Neutrophil (primary cell): ENCODE results near the gene COL8A1.

Experiments used
- H3K27ac ChIP-seq: fragments of 200-600 bp; sonication (generic); 2 replicates; pipeline ENCODE4 v1.5.1; 2016; ENCODE audit warnings: mild to moderate bottlenecking, moderate library complexity
- H3K27me3 ChIP-seq: fragments of 200-600 bp; sonication (generic); 2 replicates; pipeline ENCODE4 v1.6.0; 2016; ENCODE audit warnings: mild to moderate bottlenecking
- H3K36me3 ChIP-seq: fragments of 200-600 bp; sonication (generic); 2 replicates; pipeline ENCODE4 v1.5.1; 2017
- H3K4me1 ChIP-seq, 2 experiments: fragments of 200-600 bp in 1 of 2; sonication (generic) in 1 of 2; 1 replicate in 1 of 2; 2 replicates in 1 of 2; pipeline versions ENCODE4 v1.5.1 to v1.6.1; 2013 to 2016; ENCODE audit warnings: low read depth in 1 of 2, low read length in 1 of 2, mild to moderate bottlenecking in 1 of 2, moderate library complexity in 1 of 2; ENCODE audit not compliant: control insufficient read depth in 1 of 2, insufficient read depth in 1 of 2
- H3K4me3 ChIP-seq, 2 experiments: fragments of 200-600 bp in 1 of 2; sonication (generic) in 1 of 2; 1 replicate in 1 of 2; 2 replicates in 1 of 2; pipeline ENCODE4 v1.5.1; 2013 to 2016; ENCODE audit warnings: low read depth in 1 of 2, low read length in 1 of 2, mild to moderate bottlenecking in 1 of 2, moderate library complexity in 1 of 2
- H3K9me3 ChIP-seq: fragments of 200-600 bp; sonication (generic); 2 replicates; pipeline ENCODE4 v1.5.1; 2016
- TF ChIP-seq, protein P1 (sequence below): fragments of 200-600 bp; sonication (generic); IDR thresholded peaks from 2 replicates; pipeline ENCODE4 v1.5.1; 2016; ENCODE audit warnings: antibody characterized with exemption

COL8A1 gene

DNA sequence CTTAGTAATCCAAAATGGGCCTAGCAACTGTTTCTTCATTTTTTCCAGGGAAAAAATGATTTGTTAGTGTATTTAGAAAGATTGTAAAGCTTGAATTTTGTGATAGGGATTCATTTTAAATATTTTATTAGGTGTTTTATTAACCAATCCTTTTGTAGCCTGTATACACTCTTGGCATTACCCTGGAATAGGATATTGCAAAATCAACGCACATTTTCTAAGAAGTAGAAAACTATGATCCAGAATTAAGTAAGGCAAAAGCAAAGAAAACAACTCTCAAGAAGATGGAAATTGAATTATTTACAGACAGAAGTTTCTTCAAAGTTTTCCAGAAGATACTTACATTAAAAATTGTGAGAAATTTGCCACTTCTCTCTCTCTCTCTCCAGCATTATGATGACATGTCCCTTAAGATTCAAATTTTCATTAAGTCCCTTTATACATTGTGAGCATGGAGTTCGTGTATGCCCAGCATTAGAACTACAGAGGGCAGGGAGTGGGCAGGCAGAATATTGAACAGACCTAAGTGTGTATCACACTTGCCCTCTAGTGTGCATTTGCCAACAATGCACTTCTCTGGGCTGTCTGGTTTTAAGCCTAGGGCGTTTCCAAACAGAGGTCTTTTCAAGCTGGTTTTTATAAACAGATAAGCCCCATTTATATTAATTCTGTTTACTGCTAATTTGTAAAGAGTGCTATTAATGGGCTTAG, 150.8 kb downstream of the COL8A1 start:
- no peaks in the 10 kb centered on the region for H3K9me3 ChIP-seq
- H3K36me3 ChIP-seq, result no peaks in the 10 kb centered on the region
- no peak overlapping the region for H3K4me3 ChIP-seq
- H3K27me3 ChIP-seq, result no peaks in the 10 kb centered on the region
- no peaks in the 10 kb centered on the region for H3K4me1 ChIP-seq
- no peak overlapping the region for H3K27ac ChIP-seq
- TF ChIP-seq, protein P1, sequence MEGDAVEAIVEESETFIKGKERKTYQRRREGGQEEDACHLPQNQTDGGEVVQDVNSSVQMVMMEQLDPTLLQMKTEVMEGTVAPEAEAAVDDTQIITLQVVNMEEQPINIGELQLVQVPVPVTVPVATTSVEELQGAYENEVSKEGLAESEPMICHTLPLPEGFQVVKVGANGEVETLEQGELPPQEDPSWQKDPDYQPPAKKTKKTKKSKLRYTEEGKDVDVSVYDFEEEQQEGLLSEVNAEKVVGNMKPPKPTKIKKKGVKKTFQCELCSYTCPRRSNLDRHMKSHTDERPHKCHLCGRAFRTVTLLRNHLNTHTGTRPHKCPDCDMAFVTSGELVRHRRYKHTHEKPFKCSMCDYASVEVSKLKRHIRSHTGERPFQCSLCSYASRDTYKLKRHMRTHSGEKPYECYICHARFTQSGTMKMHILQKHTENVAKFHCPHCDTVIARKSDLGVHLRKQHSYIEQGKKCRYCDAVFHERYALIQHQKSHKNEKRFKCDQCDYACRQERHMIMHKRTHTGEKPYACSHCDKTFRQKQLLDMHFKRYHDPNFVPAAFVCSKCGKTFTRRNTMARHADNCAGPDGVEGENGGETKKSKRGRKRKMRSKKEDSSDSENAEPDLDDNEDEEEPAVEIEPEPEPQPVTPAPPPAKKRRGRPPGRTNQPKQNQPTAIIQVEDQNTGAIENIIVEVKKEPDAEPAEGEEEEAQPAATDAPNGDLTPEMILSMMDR, result no peak

DNA sequence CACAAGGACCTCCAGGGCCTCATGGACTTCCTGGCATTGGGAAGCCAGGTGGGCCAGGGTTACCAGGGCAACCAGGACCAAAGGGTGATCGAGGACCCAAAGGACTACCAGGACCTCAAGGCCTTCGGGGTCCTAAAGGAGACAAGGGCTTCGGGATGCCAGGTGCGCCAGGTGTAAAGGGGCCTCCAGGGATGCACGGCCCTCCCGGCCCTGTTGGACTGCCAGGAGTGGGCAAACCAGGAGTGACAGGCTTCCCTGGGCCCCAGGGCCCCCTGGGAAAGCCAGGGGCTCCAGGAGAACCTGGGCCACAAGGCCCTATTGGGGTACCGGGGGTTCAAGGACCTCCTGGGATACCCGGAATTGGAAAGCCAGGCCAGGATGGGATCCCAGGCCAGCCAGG, 156.1 kb downstream of the COL8A1 start:
- Histone ChIP-seq H3K27me3 (no peaks in the 10 kb centered on the region), H3K27ac (no peak overlapping the region), H3K9me3 (no peaks in the 10 kb centered on the region), H3K4me1 (no peaks in the 10 kb centered on the region), H3K4me3 (no peak overlapping the region), H3K36me3 (no peaks in the 10 kb centered on the region)
- TF ChIP-seq, protein P1, result no peak

DNA sequence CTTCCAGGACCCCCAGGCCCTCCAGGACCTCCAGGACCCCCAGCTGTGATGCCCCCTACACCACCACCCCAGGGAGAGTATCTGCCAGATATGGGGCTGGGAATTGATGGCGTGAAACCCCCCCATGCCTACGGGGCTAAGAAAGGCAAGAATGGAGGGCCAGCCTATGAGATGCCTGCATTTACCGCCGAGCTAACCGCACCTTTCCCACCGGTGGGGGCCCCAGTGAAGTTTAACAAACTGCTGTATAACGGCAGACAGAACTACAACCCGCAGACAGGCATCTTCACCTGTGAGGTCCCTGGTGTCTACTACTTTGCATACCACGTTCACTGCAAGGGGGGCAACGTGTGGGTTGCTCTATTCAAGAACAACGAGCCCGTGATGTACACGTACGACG, 157.2 kb downstream of the COL8A1 start:
- Histone ChIP-seq H3K27ac (no peak overlapping the region), H3K9me3 (no peaks in the 10 kb centered on the region), H3K27me3 (no peaks in the 10 kb centered on the region), H3K4me1 (no peaks in the 10 kb centered on the region), H3K4me3 (no peak overlapping the region), H3K36me3 (no peaks in the 10 kb centered on the region)
- TF ChIP-seq, protein P1, result no peak

DNA sequence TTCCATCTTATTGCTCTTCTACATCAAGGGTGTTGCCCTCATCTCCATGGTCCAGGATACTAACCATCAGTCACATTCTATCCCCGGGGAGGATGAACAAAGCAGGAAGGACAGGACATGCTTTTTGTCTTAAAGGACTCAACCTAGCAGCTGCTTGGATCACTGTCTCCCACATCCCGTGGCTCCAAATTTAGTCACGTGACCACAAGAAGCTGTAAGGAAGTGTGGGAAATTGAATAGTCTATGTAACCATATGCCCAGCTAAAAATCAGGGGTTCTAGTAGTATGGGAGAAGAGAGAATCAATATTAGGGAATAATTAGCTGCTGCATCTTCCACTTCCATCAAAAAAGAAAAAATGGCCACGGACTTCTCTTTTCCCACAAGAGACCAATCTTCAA, 161.0 kb downstream of the COL8A1 start:
- H3K4me3 ChIP-seq, result no peak overlapping the region
- TF ChIP-seq, protein P1, result no peak

DNA sequence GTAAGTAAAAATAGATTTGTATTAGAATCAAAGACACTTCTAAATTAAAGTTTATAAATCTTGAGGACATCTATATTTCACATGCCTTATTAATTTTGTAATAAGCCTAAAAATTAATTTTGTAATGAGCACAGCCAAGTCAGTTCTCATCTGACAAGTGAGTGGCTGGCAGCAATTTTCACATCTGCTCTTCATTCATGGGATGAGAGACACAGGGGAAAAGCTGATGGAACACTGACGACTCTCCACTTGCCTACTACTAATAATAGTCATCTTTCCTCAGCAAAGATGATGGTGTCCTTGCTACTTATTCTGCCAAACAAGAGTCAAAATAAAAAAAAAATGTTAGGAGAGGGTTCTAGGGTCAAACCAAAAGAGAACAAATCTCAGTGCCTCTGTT, 164.9 kb downstream of the COL8A1 start:
- Histone ChIP-seq H3K27me3 (no peaks in the 10 kb centered on the region), H3K36me3 (no peaks in the 10 kb centered on the region), H3K4me3 (no peak overlapping the region), H3K4me1 (no peaks in the 10 kb centered on the region), H3K9me3 (no peaks in the 10 kb centered on the region), H3K27ac (no peak overlapping the region)
- TF ChIP-seq, protein P1, result no peak

More for the DNA sequence above, 161.0 kb downstream of the COL8A1 start:
- Histone ChIP-seq H3K9me3 (no peaks in the 10 kb centered on the region), H3K36me3 (no peaks in the 10 kb centered on the region), H3K27me3 (no peaks in the 10 kb centered on the region), H3K27ac (no peak overlapping the region), H3K4me1 (no peaks in the 10 kb centered on the region)
